Stimulated activated CD4-positive, alpha-beta T cell treated with anti-CD3 and anti-CD28 coated beads, TNF-alpha, amount 100 ng/mL, for 24 hours (primary cell): Measurements from ENCODE around the gene PTPRN2.

Experiments used
- DNase-seq, 3 experiments: peaks; one replicate each; pipeline ENCODE4 v3.0.0-alpha.2; 2020; ENCODE audit warnings: low read depth in 3 of 3

PTPRN2 gene

DNA sequence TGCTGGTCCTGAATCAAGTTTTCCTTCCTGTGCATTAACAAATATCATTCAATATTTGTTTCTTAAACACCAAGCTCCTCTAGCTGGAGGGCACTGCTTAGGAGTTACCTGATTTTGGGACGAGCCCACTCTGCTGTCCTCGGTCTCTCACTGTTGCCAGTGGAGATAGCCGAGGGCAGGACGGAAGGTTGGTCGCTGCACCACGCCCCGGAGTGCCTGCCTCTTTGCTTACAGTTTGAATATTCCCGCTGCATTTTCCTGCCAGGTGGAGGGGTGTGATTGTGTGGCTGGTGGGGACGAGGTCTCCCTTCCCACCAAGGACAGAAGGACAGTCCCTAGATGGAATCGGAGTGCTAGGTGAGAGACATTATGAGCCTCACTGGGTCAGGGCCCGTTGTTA lies 1049.3 kb downstream of the PTPRN2 start:
- DNase-seq = no peak

DNA sequence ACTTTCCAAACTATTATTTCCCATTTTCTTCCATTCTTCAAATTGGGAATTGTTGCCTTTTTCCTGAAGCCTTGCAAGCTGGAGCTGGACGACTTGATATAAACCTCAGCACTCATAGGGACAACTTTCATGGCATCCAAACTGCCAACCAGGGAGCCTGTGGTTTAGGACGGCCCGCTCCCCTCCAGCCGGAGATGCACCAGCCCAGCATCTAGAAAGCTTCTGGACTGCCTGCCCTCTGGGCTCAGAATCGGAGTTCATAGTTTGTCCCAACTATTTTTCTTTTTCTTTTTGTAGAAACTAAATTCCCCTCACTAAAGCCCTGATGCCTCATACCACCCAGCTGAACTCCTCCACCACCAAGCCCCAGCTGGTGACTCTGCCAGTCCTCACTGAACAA lies 1050.6 kb downstream of the PTPRN2 start:
- DNase-seq = no peak

DNA sequence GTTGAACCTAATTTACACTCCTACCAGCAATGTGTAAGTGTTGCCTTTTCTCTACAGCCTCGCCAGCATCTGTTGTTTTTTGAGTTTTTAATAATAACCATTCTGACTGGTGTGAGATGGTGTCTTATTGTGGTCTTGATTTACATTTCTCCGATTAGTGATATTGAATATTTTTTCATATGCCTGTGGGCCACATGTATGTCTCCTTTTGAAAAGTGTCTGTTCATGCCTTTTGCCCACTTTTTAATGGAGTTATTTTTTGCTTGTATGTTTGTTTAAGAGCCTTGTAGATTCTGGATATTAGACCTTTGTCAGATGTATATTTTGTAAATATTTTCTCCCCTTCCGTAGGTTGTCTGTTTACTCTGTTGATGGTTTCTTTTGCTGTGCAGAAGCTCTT lies 1055.6 kb downstream of the PTPRN2 start:
- DNase-seq = no peak

DNA sequence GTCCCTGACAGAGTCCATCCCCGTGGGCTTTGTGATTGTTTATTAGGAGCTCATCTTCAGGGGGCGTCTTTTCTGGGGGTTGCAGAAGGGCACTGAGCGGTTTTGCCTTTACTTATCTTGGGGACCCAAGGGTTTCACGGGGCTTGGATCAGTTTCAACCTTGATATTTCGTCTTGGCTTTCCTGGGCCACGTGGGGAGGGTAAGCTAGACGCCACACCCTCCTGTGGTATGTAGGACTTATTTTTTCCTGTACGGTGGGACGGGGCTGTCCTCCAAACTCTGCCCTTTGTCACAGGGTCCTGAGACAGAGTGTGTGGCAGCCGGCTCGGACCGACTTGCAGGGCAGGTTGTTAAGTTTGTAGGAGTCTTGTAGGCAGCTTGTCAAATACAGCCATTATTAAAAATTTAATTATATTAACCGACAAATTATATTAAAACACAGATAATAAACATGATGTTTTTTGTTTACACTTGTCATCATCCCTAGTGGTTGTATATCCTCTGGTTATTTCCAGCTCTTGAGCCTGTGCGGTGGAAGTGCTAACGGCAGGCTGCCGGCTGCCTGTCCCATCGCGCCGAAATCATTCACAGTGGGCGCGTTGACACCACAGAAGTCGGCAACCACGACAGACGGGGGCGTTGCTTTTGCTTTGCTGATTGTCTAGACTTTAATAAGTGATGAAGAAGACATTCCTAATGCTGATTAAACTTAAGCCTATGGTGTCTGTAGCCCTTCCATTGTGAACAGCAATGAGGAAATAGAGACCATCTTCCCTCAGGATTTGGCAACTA lies 1057.7 kb downstream of the PTPRN2 start:
- DNase-seq = no peak

DNA sequence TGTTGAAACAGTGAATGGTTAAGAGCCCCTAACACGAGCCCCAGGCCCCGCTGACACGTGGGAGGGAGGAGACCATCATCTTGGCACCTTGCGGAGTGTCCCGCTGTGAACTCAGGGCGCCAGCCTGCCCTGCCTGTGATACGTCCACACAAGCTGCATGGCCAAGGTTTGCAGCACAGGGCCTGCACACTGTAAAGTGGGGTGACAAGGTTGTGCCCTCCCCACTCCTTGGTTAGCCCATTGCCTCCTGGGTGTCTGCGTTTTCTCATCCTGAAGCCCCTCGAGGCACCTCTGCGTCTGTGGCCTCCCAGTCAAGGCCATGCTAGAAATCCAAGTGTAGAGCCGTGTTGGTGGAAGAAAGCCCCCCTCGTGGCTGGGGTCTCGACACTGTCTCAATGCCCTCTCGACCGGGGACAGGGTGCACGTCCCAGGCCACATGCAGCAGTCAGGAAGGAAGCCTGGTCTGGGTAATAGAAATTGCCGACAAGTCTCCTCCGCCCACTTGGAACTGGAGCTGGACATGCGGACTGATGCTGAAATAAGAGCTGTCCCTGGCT lies 1058.8 kb downstream of the PTPRN2 start:
- DNase-seq = no peak

GRCh38 chr7:157527686-157528085 lies 1059.9 kb downstream of the PTPRN2 start:
- no peak for DNase-seq

- no peak for DNase-seq
Measured at GRCh38 chr7:157526913-157527634, 1060.5 kb downstream of the PTPRN2 start.

GRCh38 chr7:157526005-157526912 lies 1061.4 kb downstream of the PTPRN2 start:
- no peak for DNase-seq

- no peak for DNase-seq
Measured at GRCh38 chr7:157525491-157525915, 1062.1 kb downstream of the PTPRN2 start.

GRCh38 chr7:157524731-157525130 lies 1062.9 kb downstream of the PTPRN2 start:
- DNase-seq = no peak

GRCh38 chr7:157523766-157524421 lies 1063.7 kb downstream of the PTPRN2 start:
- DNase-seq = no peak

- DNase-seq = no peak
Measured at GRCh38 chr7:157523371-157523765, 1064.3 kb downstream of the PTPRN2 start.

- no peak for DNase-seq
Measured at GRCh38 chr7:157522954-157523353, 1064.7 kb downstream of the PTPRN2 start.

GRCh38 chr7:157522189-157522588 lies 1065.4 kb downstream of the PTPRN2 start:
- no peak for DNase-seq

GRCh38 chr7:157521752-157522151 lies 1065.9 kb downstream of the PTPRN2 start:
- no peak for DNase-seq

DNA sequence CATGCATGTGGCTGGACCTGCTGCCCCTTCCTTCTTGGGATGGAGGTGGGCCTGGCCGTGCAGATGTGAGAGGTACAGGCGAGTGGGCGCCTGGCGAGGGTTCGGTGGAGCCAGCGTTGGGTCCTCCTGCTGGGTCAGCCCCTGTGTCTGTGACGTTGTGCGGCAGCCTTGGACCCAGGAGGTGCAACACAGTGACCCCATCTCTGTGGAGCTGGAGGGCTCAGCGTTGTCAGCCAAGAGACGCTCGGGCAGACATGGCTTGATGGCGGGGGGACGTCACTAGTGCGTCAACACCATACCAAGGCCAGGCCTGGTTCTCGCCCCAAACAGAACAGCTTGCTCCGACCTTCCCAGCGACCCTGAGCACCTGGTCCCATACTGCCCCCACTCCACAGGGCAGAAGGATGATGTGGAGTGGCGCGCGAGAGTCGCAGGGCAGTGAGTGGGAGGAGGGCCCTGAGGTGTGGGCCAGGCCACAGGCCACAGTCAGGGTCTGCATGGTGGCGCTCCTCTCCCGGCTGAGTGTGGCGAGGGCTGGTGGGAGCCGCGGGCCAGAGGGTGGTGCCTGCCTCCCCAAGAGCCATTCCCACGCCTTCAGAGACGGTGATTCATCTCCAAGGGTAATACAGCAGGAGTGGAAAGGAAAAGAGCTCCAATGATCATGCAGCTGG lies 1066.4 kb downstream of the PTPRN2 start:
- no peak for DNase-seq

DNA sequence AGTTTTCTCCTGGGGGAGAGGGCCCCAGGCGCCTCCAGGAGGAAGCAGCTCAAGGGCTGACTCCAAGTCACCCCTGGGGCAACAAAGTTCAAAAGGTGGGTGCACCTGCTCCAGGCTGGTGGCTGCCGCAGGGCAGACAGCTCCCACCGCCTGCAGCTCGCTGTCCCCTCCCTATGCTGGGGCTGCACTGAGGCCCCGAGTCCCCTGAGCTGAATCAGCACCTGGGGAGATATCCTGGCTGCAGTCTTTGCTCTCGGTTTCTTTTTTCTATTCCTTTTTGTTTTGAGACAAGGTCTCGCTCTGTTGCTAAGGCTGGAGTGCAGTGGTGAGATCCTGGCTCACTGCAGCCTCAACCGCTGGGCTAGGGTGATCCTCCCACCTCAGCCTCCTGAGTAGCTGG lies 1067.4 kb downstream of the PTPRN2 start:
- no peak for DNase-seq

GRCh38 chr7:157519798-157520244 lies 1067.8 kb downstream of the PTPRN2 start:
- no peak for DNase-seq

- no peak for DNase-seq
Measured at GRCh38 chr7:157519246-157519645, 1068.4 kb downstream of the PTPRN2 start.

DNA sequence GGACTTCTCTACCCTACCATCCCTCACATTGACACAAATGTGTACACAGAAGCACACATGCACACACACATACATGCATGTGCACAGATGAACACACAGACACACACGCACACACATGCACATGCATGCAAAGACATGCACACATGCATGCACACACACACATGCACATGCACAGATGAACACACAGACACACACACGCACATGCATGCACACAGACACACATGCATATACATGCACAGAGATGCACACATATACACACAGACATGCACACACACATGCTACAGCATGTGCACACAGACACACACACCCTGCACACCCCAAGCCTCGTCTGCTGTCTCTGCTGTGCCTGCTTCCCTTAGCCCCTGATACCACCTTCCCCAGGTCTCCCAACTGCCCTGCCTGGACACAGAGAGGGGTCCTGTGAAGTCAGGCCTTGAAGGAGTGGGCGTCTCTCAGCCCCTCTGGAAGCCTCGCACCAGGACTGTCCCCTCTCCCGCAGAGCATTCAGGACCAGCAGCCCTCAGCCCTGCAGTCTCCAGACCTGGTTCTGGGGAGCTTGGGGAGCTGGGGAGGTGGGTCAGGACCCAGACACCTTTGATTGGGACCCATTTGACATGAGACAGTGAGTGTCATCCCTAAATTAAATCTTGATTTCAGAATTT lies 1069.0 kb downstream of the PTPRN2 start:
- no peak for DNase-seq
